ENCODE results near the gene SLC9A3. TPM values are rescaled to one million over a fixed set of nuclear protein-coding genes. Genes with fewer than 3 reads are reported as not detected.
"Not testable (repeated sequence)": the region's sequence is repeated elsewhere in the genome, so short reads cannot be mapped to it uniquely, and the experiment has no call there.

The SLC9A3 gene
- polyA plus RNA-seq, 3 donors = 0.45 to 3.1 (median 1.5) TPM

DNA sequence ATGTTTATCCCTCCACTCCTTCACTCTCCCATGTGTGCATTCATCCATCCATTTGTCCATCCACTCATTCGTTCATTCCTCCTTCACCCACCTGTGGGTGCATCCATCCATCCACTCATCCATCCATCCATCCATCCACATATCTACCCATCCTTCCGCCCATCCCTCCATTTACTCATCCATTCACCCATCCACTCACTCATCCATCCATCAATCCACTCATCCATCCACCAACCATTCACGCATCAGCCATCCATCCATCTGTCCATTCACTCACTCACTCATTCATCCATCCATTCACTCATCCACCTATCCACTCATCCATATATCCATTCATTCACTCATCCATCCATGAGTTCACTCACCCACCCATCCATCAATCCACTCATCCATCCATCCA is 7.3 kb downstream of the SLC9A3 start:
- H3K27ac ChIP-seq (ENCODE audit: low read depth, low read length) = no peak overlapping the region
- WGBS, 3 donors = 76 to 97% (median 91%) methylated on average over 3 of the region's 3 CpGs

GRCh38 chr5:516338-516925 is 7.8 kb downstream of the SLC9A3 start:
- no peak overlapping the region for H3K27ac ChIP-seq (ENCODE audit: low read depth, low read length)
- WGBS, 3 donors = 80 to 84% (median 82%) methylated on average over 10 of the region's 10 CpGs

- no peak overlapping the region for H3K27ac ChIP-seq (ENCODE audit: low read depth, low read length)
- 19 to 53% (median 43%) methylated on average over 11 of the region's 11 CpGs for WGBS, 3 donors
Measured at GRCh38 chr5:515273-515836, 8.9 kb downstream of the SLC9A3 start.

- 69 to 77% (median 73%) methylated on average over 8 of the region's 8 CpGs for WGBS, 3 donors
- H3K27ac ChIP-seq (ENCODE audit: low read depth, low read length) = no peak overlapping the region
Measured at GRCh38 chr5:514673-515072, 9.6 kb downstream of the SLC9A3 start.

- WGBS, 3 donors = 58 to 75% (median 72%) methylated on average over 11 to 12 of the region's 12 CpGs
- no peak overlapping the region for H3K27ac ChIP-seq (ENCODE audit: low read depth, low read length)
Measured at GRCh38 chr5:514101-514485, 10.2 kb downstream of the SLC9A3 start.

DNA sequence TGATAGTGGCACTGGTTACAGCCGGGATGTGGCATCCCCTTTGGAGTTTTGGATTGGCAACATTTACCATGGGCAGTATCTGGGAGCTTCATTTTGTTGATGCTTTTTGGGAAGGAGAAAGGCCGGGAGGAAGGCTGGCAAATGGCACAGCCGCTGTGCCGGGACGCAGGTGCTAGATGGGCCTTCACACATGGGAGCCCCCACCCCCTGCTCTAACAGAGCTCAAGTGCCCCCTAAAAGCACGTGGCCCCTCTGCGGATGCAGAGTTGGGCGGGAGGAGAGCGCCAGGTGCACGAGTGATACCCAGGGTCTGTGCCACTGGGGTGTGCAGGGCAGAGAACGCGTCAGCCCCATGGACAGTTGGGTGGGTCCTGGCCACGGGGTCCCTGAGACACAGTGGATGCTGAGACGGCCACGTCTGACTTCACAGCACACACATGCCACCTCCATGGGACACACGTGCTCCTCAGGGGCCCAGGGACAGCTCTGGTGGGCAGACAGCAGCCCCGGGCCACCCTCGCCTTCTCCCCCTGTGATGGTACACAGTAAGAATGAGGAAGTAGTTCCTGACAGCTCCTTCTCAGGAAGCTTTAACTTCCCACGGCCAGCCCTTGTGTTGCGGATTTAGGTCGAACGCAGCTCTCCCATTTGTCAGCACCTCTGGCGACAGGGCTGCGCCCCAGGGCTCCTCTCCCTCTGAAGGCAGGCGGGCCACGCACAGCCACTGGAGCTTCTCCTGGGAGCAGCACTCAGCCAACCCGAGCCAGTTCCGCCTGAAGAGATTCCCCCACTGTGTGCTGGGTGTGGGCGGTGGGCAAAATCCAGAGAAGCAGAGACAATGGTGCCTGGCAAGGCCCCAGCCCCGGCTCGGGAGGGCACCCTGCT is 10.8 kb downstream of the SLC9A3 start:
- 60 to 63% (median 61%) methylated on average over 31 of the region's 31 CpGs for WGBS, 3 donors
- H3K27ac ChIP-seq (ENCODE audit: low read depth, low read length) = no peak overlapping the region

GRCh38 chr5:511476-511875 is 12.8 kb downstream of the SLC9A3 start:
- 91 to 93% (median 91%) methylated on average over 16 of the region's 16 CpGs for WGBS, 3 donors
- H3K27ac ChIP-seq (ENCODE audit: low read depth, low read length) = no peak overlapping the region

DNA sequence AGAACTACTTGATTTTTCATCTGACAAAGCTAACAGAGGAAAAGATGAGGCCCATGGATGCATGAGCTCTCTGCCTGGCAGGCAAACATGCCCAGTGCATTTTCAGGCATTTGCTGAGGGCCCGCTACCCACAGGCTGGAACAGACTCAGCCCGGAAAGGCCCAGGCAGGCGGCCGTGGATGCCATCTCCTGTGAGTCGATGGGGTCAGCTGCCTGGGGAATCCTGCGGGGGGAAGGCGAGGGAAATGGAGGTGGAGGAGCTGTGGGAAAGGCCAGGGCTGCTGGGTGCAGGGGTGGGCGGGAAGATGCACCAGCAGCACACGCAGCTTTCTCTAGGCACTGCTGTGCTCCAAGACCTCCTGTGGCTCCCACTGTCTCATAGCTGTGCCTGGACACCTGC is 13.7 kb downstream of the SLC9A3 start:
- 67 to 81% (median 77%) methylated on average over 6 to 9 of the region's 9 CpGs for WGBS, 3 donors

DNA sequence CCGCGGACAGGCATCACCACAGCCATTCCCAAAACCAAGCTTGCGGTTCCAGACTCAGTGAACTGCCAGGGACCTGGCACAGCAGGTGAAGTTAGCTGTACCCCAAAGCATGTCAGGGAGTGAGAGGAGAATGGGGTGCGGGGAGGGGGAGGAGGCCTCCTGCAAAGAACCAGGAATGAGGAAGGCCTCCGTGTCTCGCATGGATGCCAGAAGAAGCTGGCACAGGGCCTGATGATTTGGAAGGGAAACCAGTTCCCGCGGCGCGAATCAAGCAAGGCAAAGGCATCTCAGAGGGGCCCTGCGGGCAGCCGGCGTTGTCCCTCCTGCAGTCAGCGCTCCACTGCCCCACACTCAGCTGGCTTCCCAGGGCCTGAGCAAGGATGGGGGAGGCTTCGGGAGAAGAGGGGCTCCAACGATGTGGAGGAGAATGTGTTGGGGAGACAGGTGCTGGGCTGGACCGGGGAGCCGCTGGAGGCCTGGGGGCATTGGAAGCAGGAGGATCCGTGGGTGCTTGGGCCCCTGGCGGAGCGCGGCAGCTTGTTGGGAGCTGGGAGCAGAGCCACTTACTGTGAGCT is 14.6 kb downstream of the SLC9A3 start:
- no peak overlapping the region for H3K27ac ChIP-seq (ENCODE audit: low read depth, low read length)
- 76 to 81% (median 79%) methylated on average over 22 of the region's 22 CpGs for whole genome bisulfite sequencing, 3 donors

More for the DNA sequence above, 13.7 kb downstream of the SLC9A3 start:
- H3K27ac ChIP-seq (ENCODE audit: low read depth, low read length) = no peak overlapping the region

DNA sequence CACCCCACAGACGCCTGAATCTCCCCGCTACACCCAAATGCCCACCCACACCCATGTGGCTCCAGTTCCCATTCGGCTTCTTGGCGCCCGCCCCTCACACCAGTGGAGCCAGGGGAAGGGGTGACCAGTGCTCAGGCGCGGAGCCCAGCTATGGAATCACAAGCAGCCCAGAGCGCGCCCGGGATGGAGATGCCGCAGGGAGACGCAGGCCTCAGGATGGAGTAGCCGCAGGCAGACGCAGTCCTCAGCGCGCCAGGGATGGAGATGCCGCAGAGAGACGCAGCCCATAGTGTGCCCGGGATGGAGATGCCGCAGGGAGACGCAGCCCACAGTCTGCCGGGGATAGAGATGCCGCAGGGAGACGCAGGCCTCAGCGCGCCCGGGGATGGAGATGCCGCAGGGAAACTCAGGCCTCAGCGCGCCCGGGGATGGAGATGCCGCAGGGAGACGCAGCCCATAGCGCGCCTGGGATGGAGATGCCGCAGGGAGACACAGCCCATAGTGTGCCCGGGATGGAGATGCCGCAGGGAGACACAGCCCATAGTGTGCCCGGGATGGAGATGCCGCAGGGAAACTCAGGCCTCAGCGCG is 16.2 kb downstream of the SLC9A3 start:
- 97 to 98% (median 98%) methylated on average over 38 to 42 of the region's 42 CpGs for WGBS, 3 donors
- H3K27ac ChIP-seq (ENCODE audit: low read depth, low read length) = not testable (repeated sequence)

GRCh38 chr5:505951-506525 is 18.2 kb downstream of the SLC9A3 start:
- no peak overlapping the region for H3K27ac ChIP-seq (ENCODE audit: low read depth, low read length)
- WGBS, 3 donors = 42 to 77% (median 72%) methylated on average over 24 to 30 of the region's 30 CpGs

DNA sequence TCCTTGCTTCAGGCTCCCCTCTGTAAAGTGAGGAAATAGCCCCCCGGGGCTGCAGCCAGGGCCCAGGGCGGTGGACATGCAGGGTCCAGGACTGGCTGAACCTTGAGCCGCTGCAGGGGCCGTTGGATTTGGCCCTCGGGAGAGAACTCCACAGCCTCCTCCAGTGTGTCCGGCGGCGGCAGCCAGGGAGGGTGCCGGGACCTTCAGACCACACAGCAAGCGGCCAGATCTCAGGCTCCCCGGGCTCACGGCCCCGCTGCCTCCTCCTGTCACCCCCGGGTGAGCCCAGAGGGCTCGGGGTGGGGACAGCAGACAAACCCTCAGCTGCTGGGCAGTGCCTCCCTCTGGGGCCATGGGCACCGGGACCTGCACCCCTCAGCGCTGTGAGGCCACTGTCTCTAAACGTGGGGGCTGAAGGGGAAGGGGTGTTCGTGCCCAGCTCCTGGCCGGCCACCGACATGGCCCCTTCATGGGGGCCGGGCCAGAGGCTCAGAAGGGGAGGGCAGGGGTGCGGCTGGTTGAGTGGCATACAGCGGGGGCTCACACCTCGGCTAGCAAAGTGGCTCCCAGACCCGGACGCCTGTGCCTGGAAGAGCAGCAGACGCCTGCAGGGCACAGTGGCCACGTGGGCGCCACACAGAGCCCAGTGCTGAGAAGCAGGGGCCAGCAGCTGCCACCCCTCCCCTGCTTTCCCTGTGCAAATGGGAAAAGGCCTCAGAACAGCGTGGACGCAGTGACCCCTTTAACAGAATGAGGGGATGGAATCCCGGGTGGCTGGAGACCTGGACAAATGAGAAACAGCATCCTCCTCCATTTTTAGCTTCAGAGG is 19.7 kb downstream of the SLC9A3 start:
- WGBS, 3 donors = 58 to 73% (median 63%) methylated on average over 29 to 33 of the region's 33 CpGs
- H3K27ac ChIP-seq (ENCODE audit: low read depth, low read length) = no peak overlapping the region

DNA sequence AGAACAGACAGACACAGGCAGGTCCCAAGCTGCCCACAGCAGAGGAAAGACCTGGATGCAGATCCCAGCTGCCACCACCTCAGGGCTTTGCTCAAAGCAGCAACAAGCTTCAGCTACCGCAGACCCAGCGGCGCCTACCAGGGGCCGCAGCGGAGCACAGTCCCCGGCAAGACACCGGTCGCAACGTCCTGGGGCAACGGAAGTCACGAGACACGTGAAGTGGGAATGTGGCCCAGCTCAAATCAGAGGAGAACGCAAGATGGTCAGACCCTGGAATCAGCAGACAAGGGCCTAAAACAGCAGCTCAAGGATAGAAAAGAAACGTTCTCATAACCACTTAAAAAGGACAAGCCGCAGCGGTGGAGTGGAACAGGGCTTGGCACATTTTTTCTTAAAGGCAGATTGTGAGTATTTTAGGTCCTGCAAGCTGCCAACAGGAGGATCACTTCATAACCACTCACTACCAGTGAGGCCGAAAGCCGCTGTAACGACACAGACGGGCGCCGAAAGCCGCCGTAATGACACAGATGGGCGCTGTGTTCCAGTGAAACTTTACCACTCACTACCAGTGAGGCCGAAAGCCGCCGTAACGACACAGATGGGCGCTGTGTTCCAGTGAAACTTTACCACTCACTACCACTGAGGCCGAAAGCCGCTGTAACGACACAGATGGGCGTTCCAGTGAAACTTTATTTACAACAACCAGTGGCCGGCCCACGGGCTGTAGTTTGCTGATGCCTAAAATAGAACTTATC is 21.7 kb downstream of the SLC9A3 start:
- no peak overlapping the region for H3K27ac ChIP-seq (ENCODE audit: low read depth, low read length)
- WGBS, 3 donors = 74 to 81% (median 78%) methylated on average over 36 of the region's 36 CpGs

DNA sequence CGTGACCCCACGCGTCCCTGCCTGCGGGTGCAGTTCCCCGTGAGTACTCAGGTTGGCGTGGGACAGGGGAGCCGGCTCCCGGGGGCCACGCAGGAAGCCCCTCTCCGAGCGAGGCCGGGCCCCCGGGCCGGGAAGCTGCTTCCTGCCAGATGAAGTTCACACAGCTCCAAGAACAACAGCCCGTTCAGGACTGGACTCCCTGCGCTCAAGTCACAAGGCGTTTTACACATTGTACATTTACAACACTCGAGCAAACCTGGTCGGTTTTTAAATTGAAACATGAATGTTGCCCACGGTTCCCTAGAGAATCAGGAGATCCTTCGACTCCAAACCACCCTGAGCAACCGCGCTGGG is 22.4 kb downstream of the SLC9A3 start:
- 18 to 60% (median 26%) methylated on average over 23 of the region's 23 CpGs for WGBS, 3 donors

DNA sequence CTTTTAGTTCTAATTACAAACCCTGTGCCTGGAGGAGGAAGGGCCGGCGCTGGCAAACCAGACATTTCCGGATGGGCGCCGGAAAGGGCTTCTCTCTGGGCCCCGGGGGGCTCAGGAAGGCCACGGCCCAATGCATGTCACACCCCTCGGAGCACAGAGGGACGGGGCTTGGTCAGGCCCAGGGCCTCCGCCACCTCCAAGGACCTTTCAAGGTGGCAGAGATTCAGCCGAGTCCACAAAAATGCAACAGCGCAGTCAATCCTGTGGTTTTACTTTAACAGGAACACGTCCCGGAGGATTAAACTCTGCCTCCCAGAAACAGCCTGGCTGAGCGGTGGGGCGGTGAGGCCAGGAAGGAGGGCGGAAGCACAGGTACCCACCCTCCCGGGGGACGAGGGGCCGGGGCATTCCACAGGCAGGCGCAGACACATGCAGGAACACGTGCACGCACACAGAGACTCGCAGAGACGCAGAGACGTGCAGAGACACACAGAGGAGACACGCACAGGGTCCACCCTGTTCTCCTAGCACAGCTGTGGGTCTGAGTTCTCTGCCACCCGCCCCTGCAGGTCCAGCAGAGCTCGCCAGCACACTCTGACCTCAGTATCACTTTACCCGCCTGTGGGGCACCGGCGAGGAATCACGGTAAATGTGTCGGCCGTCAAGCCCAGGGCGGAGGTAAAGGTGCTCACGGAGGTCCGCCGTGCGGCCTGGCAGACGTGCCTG is 23.0 kb downstream of the SLC9A3 start:
- H3K27ac ChIP-seq (ENCODE audit: low read depth, low read length) = no peak overlapping the region
- WGBS, 3 donors = 52 to 67% (median 66%) methylated on average over 40 to 41 of the region's 41 CpGs

More for the DNA sequence above, 22.4 kb downstream of the SLC9A3 start:
- H3K27ac ChIP-seq (ENCODE audit: low read depth, low read length) = no peak overlapping the region

GRCh38 chr5:500491-500890 is 23.8 kb downstream of the SLC9A3 start:
- 91 to 97% (median 93%) methylated on average over 10 of the region's 10 CpGs for WGBS, 3 donors
- H3K27ac ChIP-seq (ENCODE audit: low read depth, low read length) = no peak overlapping the region

All from adipose tissue (tissue), 3 donors.